ENCODE measurements around the gene CDKL4.
"Not testable (repeated sequence)": the region's sequence is repeated elsewhere in the genome, so short reads cannot be mapped to it uniquely, and the experiment has no call there.

The CDKL4 gene

DNA sequence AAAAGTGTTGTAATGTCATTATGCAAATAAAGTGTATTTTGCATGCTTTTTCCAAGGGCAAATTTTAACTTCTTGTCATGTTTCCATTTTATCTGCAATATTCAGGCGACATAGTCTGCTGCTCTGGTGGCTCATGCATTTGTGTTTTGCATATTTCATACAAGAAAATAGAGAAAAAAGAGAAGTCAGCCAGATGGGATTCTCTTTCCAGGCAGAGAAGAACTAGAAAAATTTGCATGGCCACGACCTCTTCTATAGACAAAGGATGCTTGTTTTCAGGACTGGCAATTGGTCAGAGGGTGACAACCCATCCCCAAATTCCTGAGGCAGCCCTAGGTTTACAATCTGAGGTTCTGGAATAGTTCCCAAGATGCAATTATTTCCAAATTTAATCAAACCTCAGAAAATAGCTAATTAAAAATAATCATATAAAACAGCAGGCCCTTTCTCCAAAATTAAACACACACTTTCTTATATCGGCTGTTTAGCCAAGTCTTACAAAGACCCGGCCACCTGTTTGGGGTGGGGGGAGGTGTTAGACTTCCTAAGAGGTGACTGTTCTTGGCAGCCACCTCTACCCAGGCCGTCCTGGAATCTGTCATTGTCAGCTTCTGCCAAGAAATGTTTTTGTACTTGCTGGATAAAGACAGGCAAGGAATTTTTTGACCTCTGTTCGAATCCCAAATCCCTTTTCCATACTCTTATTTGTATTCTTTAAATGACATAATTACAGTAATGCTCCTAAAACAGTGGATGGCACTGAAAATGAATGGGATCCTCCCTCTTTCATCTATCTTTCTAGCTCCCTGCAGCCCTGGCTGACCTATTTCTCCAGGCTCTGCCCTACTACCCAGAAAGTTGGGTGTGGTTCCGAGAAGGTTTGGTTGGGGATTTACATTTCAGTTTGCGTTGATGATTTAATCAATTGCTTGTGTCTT, 102.2 kb downstream of the CDKL4 start:
- DNase-seq (ENCODE audit: low spot score), result no peak

DNA sequence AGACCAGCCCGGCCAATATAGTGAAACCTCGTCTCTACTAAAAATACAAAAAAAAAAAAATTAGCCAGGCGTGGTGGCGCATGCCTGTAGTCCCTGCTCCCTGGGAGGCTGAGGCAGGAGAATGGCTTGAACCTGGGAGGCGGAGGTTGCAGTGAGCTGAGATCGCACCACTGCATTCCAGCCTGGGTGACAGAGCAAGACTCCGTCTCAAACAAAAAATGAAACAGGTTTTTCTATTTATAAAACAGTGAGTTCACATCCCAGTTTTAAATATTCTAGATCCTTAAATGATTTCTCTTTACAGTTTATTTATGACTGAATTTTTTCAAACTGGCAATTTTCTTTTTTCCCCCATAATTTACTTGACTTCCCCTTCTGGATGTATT, 102.8 kb downstream of the CDKL4 start:
- not testable (repeated sequence) for DNase-seq (ENCODE audit: low spot score)

DNA sequence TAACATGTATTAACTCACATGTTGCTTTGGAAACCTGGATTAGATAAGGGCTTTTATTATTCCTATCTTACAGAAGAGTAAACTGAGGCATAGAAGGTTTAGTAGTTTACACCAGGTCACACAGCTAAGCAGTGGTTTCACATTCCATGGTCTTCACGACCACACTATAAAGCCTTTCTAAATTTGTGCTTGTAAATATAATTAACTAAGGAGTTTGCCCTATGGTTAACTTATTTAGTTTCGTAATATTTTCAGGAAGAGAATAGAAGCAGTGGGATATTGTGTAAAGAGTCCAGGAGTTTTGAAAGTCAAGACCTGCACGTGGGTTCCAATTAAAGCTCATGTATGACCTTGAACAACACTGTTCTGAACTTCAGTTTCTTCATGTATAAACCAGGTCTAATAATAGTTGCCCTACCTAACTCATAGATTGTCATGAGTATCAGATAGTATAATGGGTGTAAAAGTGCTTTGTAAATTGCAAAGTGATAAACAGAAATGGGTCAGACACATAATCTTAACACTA, 103.4 kb downstream of the CDKL4 start:
- no peak for DNase-seq (ENCODE audit: low spot score)

DNA sequence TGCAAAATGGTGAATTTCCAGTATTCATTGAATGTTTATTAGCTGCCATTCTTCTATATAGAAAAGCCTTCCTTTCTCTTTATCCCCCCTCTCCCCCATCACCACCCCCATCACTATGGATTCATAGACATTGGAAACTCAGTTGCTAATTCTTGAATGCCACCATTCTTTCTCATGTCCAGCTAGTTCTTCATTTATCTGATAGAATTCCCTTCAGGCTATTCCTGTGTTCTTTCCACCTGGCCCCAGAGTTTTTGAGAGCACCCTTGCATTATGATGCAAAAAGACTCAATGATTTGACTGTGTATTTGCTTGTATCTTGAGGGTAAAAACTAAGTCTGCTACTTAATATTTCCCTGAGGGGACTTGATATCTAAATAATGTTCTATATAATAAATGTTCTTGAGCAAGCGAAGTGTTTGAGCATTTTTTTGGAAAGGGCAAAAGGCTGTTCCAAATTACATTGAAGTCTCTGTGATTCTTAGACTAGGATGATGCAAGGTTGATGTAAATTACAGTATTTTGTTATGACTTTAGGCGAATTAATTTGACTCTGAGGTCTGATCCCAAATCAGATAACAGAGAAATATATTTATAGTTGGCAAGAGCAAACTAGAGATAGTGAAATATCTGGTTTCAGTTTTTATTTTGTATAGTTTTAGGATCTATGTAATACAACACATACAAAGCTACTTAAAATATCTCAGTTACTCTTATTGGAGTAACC, 104.1 kb downstream of the CDKL4 start:
- DNase-seq (ENCODE audit: low spot score), result no peak

DNA sequence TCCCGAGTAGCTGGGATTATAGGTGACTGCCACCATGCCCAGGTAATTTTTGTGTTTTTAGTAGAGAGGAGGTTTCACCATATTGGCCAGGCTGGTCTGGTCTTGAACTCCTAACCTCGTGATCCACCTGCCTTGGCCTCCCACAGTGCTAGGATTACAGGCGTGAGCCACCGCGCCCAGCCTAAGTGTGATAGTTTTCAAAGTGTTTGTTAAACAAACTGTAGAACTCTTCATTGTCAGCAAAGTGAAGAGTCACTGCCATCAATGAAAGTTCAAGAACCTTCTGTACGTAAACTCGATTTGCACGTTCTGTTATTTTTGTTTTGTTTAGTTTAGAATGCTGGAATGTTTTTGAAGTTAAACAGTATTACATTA, 104.9 kb downstream of the CDKL4 start:
- no peak for DNase-seq (ENCODE audit: low spot score)

- not testable (repeated sequence) for DNase-seq (ENCODE audit: low spot score)
Measured at GRCh38 chr2:39138187-39138836, 105.5 kb downstream of the CDKL4 start.

DNA sequence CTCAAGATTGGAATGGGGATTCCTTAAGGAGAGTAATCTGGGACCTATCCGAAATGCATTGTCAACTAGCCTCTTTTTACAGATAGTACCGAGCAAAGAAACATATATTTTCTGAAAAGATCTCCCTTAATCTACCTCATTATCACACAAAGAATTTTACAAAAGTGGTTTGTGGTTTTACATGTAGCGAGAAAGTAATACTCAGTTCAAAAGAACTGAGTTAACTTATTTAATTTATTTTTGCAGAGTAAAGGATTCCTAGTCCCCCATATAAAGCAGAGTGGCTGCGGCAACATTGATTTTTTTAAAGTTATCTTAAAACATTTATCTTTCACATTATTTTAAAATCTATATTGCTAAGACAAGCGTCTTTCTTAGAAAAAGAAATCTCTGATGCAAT, 107.0 kb downstream of the CDKL4 start:
- no peak for DNase-seq (ENCODE audit: low spot score)

- no peak for DNase-seq (ENCODE audit: low spot score)
Measured at GRCh38 chr2:39135690-39136259, 108.0 kb downstream of the CDKL4 start.

DNA sequence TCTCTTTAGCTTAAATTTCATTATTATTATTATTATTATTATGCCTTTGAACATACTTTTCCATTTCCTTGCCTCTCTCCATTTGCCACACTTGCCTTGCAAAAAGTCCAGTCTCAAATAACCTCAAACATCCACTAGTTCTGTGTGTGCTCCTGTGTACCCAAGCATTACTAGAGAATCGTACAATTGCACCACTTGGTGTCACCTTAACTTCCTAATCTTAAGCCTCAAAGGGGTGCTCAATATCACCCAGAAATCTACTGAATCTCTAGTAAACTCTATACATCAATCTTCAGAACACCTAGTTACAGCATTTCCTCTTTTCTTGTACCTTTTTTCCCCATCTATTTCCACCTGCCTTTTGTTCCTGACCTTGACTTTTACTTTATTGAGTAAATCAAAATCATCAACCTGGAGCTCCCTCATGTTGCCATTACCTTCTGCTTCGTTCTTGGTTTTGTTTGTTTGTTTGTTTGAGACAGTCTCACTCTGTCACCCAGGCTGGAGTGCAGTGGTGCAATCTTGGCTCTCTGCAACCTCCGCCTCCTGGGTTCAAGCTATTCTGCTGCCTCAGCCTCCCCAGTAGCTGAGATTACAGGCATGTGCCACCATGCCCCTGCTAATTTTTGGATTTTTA, 110.4 kb downstream of the CDKL4 start:
- no peak for DNase-seq (ENCODE audit: low spot score)

DNA sequence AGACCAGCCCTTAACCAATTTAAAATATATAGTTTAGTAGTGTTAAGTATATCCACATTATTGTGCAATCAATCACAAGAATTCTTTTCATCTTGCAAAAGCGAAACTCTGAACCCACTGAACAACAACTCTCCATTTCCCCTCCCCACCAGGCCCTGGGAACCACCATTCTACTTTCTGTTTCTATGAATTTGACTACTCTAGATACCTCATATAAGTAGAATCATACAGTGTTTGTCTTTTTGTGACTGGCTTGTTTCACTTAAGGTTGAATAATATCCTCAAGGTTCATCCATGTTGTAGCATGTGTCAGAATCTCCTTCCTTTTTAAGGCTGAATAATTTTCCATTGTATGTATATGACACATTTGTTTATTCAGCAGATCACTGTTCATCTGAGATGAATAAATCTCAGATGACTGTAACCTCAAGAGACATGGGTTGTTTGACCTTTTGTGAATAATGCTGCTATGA, 114.8 kb downstream of the CDKL4 start:
- DNase-seq (ENCODE audit: low spot score), result no peak

- no peak for DNase-seq (ENCODE audit: low spot score)
Measured at GRCh38 chr2:39127973-39128372, 115.8 kb downstream of the CDKL4 start.
